Measurements from ENCODE around the gene CCDC91. TPM values are rescaled to one million over a fixed set of nuclear protein-coding genes. Genes with fewer than 3 reads are reported as not detected.

CCDC91 gene
- total RNA-seq, 3 donors from 2014 or later = 25.0 to 42.5 (median 27.8) TPM

- TF ChIP-seq CTCF (IDR thresholded peaks at IDR 0.05) = no peak
- intact Hi-C loops (cut with DNase I, micrococcal nuclease) = no loop called here
- Histone ChIP-seq H3K4me1 (ENCODE audit: low read depth) (no peaks in the 10 kb centered on the region), H3K36me3 (ENCODE audit: low read depth) (no peaks in the 10 kb centered on the region), H3K9me3 (no peaks in the 10 kb centered on the region), H3K4me3 (no peak overlapping the region)
- ATAC-seq (no peak), DNase-seq (no peak)
Observed at GRCh38 chr12:28175098-28175589, 15.1 kb upstream of the CCDC91 start.

GRCh38 chr12:28176295-28176694, 14.0 kb upstream of the CCDC91 start:
- DNase-seq (no peak), ATAC-seq (no peak)
- intact Hi-C loops (cut with DNase I, micrococcal nuclease) = no loop called here
- TF ChIP-seq CTCF (IDR thresholded peaks at IDR 0.05) = no peak
- Histone ChIP-seq H3K9me3 (no peaks in the 10 kb centered on the region), H3K36me3 (ENCODE audit: low read depth) (no peaks in the 10 kb centered on the region), H3K4me3 (no peak overlapping the region), H3K4me1 (ENCODE audit: low read depth) (no peaks in the 10 kb centered on the region)

GRCh38 chr12:28177461-28177860, 12.8 kb upstream of the CCDC91 start:
- ATAC-seq (no peak), DNase-seq (no peak)
- no peak for TF ChIP-seq CTCF (IDR thresholded peaks at IDR 0.05)
- intact Hi-C loops (cut with DNase I, micrococcal nuclease) = no loop called here
- H3K36me3 ChIP-seq (ENCODE audit: low read depth) = no peaks in the 10 kb centered on the region
- H3K4me3 ChIP-seq = no peak overlapping the region
- no peaks in the 10 kb centered on the region for H3K4me1 ChIP-seq (ENCODE audit: low read depth)
- no peaks in the 10 kb centered on the region for H3K9me3 ChIP-seq

GRCh38 chr12:28177905-28178304, 12.4 kb upstream of the CCDC91 start:
- Histone ChIP-seq H3K36me3 (ENCODE audit: low read depth) (no peaks in the 10 kb centered on the region), H3K9me3 (no peaks in the 10 kb centered on the region), H3K4me3 (no peak overlapping the region), H3K4me1 (ENCODE audit: low read depth) (no peaks in the 10 kb centered on the region)
- ATAC-seq = no peak
- no peak for DNase-seq
- intact Hi-C loops (cut with DNase I, micrococcal nuclease) = no loop called here
- TF ChIP-seq CTCF (IDR thresholded peaks at IDR 0.05) = no peak

GRCh38 chr12:28178775-28179174, 11.5 kb upstream of the CCDC91 start:
- Histone ChIP-seq H3K36me3 (ENCODE audit: low read depth) (no peaks in the 10 kb centered on the region), H3K4me1 (ENCODE audit: low read depth) (no peaks in the 10 kb centered on the region), H3K4me3 (no peak overlapping the region), H3K9me3 (no peaks in the 10 kb centered on the region)
- ATAC-seq (no peak), DNase-seq (no peak)
- intact Hi-C loops (cut with DNase I, micrococcal nuclease) = no loop called here
- TF ChIP-seq CTCF (IDR thresholded peaks at IDR 0.05) = no peak

- Histone ChIP-seq H3K4me3 (no peak overlapping the region), H3K4me1 (ENCODE audit: low read depth) (no peaks in the 10 kb centered on the region), H3K36me3 (ENCODE audit: low read depth) (no peaks in the 10 kb centered on the region), H3K9me3 (no peaks in the 10 kb centered on the region)
- no peak for TF ChIP-seq CTCF (IDR thresholded peaks at IDR 0.05)
- intact Hi-C loops (cut with DNase I, micrococcal nuclease) = no loop called here
- DNase-seq (no peak), ATAC-seq (no peak)
Observed at GRCh38 chr12:28180786-28181185, 9.5 kb upstream of the CCDC91 start.

Data from mucosa of descending colon (tissue), 3 donors.